ENCODE measurements around the gene DES. TPM values are rescaled to one million over a fixed set of nuclear protein-coding genes. Genes with fewer than 3 reads are reported as not detected.
A peak's percentile ranks its signal among the peaks of the same experiment; 100 is the strongest.

Gene DES
- total and polyA plus RNA-seq, 2 of the 4 experiments (the other 2 are of a cell fraction), result 4.3 to 4.9 TPM

GRCh38 chr2:219457784-219458369 lies 39.7 kb downstream of the DES start:
- no TSS peak for BruUV-seq (replicated peaks)
- Histone ChIP-seq H3K23ac (ENCODE audit: low read depth, low read length) (no peak overlapping the region), H3K4me2 (ENCODE audit: low read depth, low read length) (no peak overlapping the region), H3K36me3 (ENCODE audit: control insufficient read depth, insufficient read depth, low read length) (peaks cover 14% of the 10 kb centered on the region; the same call in 1 of the 2 replicates), H2AK9ac (replicated peaks; ENCODE audit: low read depth, low read length, poor library complexity) (peak overlapping the region; percentile 15), H4K91ac (ENCODE audit: insufficient read depth, low read depth, low read length) (no peak overlapping the region), H2AFZ (replicated peaks; ENCODE audit: low read length, poor library complexity) (no peak overlapping the region), H3K27ac (ENCODE audit: insufficient read depth, low read length) (no peak overlapping the region), H3K27me3 (ENCODE audit: control insufficient read depth, insufficient read depth, low read length) (no peaks in the 10 kb centered on the region), H3K9ac (ENCODE audit: low read depth, low read length) (no peak overlapping the region), H2AK5ac (ENCODE audit: low read depth, low read length) (no peak overlapping the region), H2BK20ac (ENCODE audit: low read depth, low read length) (no peak overlapping the region), H3K14ac (replicated peaks; ENCODE audit: low read depth, low read length) (no peak overlapping the region), H3K4me1 (ENCODE audit: control insufficient read depth, insufficient read depth, low read length) (peaks cover 37% of the 10 kb centered on the region), H3K18ac (ENCODE audit: low read depth, low read length) (no peak overlapping the region), H4K8ac (ENCODE audit: low read depth in 2 of 2, low read length in 2 of 2) (no peak overlapping the region), H4K5ac (ENCODE audit: low read depth, low read length) (no peak overlapping the region), H3K4ac (ENCODE audit: low read depth, low read length) (no peak overlapping the region), H3K56ac (ENCODE audit: extremely low read depth, insufficient read depth, low read length) (no peak overlapping the region), H3K79me1 (ENCODE audit: low read depth in 1 of 2, low read length in 2 of 2) (peaks cover 7 to 44% of the 10 kb centered on the region in 2 experiments), H3K9me1 (ENCODE audit: insufficient read depth, low read length) (peaks cover 29% of the 10 kb centered on the region), H3K9me3 (ENCODE audit: control insufficient read depth, insufficient read depth, low read length) (no peaks in the 10 kb centered on the region), H2BK5ac (ENCODE audit: low read depth, low read length, poor library complexity, severe bottlenecking) (no peak overlapping the region), H4K20me1 (ENCODE audit: insufficient read depth, low read length) (no peaks in the 10 kb centered on the region), H2BK120ac (ENCODE audit: low read depth, low read length) (no peak overlapping the region), H2BK15ac (ENCODE audit: low read depth, low read length) (no peak overlapping the region), H3K4me3 (ENCODE audit: insufficient read depth, low read depth, low read length) (no peak overlapping the region)
- dilution Hi-C loops (cut with HindIII; ENCODE audit: low sequenced_read_pairs, unreplicated experiment) (no loop called here), in situ Hi-C loops (cut with MboI; ENCODE audit: low sequenced_read_pairs) (no loop called here), intact Hi-C loops (cut with micrococcal nuclease) (loop anchor here (5.0 kb wide), 1 partner anchor 64 kb away; no protein-coding TSS in a partner anchor)
- TF ChIP-seq FOS (IDR thresholded peaks at IDR 0.05; ENCODE audit: low read depth, low read length) (no peak), MXI1 (IDR thresholded peaks at IDR 0.05; ENCODE audit: borderline replicate concordance, low read depth, low read length) (no peak), MAZ (IDR thresholded peaks at IDR 0.05; ENCODE audit: borderline replicate concordance, low read depth, low read length) (no peak), CTCF (conservative IDR thresholded peaks at IDR 0.05; ENCODE audit: low read depth, low read length) (no peak), RCOR1 (IDR thresholded peaks at IDR 0.05; ENCODE audit: insufficient replicate concordance, low read length) (no peak), CHD1 (IDR thresholded peaks at IDR 0.05; ENCODE audit: low read depth, low read length) (no peak), NFE2L2 (IDR thresholded peaks at IDR 0.05; ENCODE audit: low read depth, low read length) (no peak), MAFK (IDR thresholded peaks at IDR 0.05; ENCODE audit: low read depth, low read length) (no peak), BHLHE40 (IDR thresholded peaks at IDR 0.05; ENCODE audit: low read depth, low read length) (no peak), ELK1 (IDR thresholded peaks at IDR 0.05; ENCODE audit: borderline replicate concordance, low read depth, low read length) (no peak), USF2 (IDR thresholded peaks at IDR 0.05; ENCODE audit: low read depth, low read length) (no peak), RAD21 (IDR thresholded peaks at IDR 0.05; ENCODE audit: low read length) (no peak), POLR2A (IDR thresholded peaks at IDR 0.05; ENCODE audit: low read depth, low read length) (no peak), CEBPB (IDR thresholded peaks at IDR 0.05; ENCODE audit: low read depth, low read length) (no peak), RFX5 (IDR thresholded peaks at IDR 0.05; ENCODE audit: low read depth, low read length) (no peak)
- POLR2A ChIA-PET (ENCODE audit: unreplicated experiment), result no interaction called here
- no peak for DNase-seq
- 52% methylated on average over 2 of the region's 5 CpGs; no CpG with 5 or more reads in 1 of the 2 experiments for WGBS, 2 experiments (ENCODE audit: extremely low coverage in 2 of 2, insufficient read length in 1 of 2)
- no peak for ATAC-seq (ENCODE audit: low read depth)
- CTCF ChIA-PET, result no interaction called here
